Activated CD8-positive, alpha-beta memory T cell treated with anti-CD3 and anti-CD28 coated beads for 24 hours (primary cell): ENCODE data around the gene NYNRIN.

ENCODE experiments used
- DNase-seq: peaks from one replicate; pipeline ENCODE4 v3.0.0-alpha.2; 2020

NYNRIN gene

DNA sequence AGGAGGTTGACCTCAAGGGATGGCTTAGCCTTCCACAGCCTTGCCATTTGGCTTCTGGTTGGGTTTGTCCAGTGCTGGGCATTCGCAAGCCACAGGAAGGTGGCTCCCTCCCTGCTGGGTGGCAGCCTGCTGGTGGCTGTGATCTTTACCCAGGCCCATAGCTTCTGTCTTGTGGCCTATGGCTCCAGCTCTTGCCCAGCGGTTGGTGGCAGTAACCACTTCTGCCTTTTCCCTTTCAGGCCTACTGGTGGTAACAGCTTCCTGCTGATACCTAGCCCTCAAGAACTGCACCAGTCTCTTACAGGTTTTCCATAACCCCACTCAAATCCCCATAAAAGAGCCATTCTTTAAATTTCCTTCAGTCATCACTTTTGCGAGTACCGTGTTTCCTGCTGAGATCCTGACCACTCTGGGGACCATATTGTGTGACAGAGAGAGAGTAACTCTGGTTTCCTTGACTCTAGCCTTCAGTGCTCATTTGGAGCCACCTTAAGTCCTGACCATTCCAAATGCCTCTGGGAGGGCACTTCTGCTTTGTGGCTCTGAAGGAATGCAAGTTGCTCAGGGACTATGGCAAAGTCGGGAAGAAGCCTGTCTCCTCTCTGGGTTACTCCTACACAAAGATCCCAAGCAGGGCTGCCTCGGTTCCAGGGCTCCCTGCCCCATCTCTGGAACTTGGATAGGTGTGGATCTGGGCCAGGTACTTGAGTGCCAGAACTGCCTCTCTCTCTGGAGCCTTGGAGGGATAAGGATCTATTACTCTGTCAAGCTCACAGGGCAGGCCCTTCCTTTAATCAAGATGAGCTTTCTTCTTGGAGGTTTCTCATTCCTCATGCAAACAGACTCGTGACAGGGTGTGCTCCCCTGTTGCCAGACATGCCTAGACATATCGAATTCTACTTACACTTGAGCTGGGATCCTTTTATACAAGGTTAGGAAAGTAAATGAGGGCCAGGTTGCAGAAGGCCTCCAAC, 2.9 kb upstream of the NYNRIN start:
- DNase-seq, result no peak

DNA sequence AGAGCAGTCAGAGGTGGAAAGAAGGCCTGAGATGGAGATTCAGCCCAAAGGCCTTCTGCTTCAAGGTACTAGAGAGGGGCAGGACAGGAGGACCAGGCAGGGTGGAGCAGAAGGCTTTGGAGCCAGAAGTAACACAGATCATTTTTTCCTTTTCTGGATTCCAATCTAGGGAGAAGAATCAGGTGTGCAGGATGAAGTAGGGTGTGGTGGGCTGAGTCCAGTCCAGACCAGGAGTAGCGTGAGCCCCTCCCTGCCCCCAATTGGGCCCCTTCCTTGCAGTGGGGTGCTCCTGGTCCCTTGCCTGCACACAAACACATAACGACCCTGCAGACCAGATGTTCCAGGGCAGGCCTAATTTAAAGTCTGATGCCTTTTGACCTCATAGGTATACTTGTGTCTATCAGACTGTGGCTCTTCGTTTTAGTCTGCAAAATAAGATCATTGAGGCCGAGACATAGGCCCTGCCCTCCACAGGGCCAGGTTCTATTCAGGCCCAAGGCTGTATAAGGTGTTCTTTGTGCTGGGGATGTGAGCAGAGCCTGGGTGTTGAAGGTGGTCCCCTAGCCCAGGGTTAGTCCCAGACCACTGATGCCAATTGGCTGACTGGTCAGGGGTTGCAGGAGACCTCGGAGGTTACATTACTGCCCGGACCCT, 1.0 kb upstream of the NYNRIN start:
- no peak for DNase-seq

DNA sequence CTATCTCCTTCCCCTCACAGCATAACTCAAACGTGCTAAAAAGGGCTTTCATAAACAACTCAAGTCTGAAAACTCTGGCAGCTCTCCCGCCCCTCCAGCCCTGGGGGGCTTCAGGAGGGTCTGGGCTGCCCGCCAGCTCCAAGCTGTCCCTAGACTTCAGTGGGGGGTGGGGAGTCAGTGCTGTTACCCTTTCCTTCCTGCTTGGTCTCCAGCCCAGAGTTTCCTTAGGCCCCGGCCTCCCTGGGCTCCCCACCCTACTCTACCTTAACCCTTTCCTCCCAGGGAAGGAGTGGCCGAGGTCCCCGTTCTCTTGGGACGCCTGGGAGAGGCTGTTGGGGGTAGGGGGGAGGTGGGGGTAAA, 530 bp upstream of the NYNRIN start:
- no peak for DNase-seq

DNA sequence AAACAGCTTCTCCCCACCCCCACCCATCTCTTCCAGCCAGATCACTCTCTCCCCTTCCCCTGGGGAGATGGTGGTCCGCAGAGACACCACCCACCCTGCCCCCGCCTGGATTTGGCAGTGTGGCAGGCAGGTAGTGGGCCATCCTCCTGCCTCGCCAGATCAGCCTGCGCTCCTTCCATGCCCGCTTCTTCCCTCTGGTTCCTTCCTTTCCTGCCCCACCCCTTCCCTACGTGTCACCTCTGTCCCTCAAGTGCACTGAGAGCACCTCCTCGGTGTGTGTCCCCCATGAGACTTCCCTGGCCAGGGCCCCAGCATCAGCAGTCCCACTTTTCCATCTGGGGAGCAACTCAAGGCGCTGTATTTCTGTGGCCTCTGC, 632 bp downstream of the NYNRIN start:
- no peak for DNase-seq

DNA sequence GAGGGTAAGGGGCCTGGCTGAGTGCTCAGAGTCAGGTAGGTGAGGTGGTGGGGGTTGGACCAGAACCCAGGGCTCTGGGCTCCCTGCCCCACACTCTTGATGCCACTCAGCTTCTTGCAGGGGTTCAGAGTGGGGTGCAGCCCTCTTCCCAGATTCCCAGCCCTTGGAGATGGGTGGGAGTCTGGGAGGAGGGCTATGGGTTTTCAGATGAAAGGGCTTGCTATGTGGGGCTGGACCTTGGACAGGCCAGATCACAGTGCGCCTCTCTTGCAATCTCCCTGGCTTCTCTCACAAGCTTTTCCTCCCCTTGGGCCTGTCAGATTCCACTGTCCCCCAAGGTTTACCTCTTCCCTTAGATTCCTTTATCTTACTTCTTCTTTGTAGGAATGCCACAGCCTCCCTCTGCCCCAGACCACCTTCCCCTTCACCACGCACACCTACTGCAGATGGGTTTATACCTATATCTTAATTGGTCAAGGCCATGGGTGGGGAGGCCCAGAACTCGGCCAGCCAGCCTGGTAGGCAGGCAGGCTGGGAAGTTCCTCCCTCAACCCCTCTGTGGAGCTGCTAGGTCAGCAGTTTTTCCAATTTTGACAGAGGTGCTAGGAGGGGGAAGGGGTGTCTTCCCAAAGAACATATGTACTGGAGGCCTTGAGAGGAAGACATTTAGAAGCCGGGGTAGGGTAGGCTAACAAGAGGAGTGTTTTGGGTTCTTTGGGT, 1.4 kb downstream of the NYNRIN start:
- DNase-seq, result no peak

DNA sequence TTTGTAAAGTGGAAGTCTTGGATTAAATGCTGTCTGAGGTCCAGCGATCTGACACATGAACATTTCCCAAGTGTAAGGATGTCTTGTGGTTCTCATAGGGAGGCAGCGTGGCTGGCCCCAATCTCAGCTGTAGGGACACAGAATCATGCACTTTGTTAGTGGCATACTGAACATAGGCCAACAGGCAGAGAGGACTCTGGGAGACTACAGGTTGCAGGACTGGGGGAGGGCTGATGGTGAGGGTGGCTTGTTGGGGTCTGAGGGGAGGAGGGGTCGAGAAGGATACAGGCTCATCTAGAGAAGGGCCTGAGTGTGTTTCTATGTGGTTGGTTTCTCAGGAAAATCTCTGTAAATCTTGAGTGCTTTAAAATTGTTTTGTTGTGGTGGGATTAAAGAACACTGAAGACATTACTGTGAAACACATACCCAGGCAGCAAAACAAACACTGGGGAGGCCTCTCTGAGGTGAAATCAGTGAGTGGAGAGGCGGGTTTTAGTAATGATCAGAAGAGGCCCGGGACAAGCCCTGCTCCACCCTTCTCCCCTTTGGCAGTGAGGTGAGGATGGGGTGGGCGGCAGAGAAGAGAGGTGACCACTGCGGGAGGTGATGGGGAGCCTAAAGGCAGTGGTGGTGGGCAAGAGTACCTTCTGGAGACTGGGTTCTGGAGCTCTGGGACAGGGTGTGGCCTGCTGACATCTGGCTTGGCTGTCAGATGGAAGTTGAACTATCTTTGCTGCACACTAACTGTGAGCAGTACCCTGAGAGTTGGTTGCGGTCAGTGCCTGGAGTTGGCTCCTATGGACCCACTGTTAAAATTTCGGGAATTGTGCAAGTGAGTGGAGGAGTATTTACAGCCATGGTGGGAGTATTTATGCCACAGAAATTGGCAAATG, 3.3 kb downstream of the NYNRIN start:
- DNase-seq, result no peak

DNA sequence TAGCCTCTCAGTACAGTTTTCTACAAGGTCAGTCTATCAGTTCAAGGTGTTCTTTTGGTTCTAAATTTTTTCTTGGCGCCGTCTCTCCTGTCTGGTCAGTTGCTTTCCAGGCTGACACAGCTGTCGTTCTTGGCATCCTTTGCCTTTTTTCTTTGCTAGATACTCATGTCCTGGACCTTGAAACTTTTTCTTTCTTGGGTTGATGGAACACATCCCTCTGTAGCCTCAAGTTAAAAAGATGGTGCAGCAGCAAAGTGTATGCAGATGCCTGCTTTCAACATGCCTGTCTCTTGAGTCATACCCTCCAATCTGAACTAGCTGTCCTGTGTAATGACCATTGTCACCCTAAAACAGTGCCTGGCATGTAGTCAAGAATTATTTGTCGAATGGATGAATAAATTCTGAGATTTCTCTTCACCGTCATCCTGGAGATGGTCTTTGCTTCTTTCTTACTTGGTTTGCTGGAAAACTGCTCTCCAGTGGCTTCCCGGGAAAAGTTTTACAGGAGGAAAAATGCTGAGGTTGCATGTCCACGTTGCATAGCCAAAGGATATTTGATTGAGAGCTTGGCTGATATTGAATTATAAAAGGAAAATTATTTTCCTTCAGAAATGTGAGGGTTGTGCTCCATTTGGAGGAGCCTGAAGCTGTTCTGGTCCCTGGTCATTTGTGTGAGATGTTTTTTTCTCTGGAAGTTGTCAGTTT, 4.6 kb downstream of the NYNRIN start:
- no peak for DNase-seq

DNA sequence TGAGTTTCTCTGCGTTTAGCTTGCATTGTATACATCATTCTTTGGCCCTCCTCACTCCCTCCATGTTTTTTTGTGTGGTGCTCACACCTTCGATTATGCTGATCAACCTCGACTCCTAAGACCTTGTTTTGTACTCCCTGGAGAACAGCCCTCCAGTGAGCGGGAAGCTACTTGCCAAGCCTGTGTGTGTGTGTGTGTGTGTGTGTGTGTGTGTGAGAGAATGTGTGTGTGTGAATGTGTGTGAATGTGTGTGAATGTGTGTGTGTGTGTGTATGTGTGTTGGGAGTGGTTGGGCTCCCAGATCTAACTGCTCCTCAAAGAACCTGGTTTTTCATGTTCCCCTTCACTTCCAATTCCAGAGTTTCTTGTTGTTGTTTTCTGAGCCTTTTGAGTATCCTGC, 6.0 kb downstream of the NYNRIN start:
- no peak for DNase-seq

DNA sequence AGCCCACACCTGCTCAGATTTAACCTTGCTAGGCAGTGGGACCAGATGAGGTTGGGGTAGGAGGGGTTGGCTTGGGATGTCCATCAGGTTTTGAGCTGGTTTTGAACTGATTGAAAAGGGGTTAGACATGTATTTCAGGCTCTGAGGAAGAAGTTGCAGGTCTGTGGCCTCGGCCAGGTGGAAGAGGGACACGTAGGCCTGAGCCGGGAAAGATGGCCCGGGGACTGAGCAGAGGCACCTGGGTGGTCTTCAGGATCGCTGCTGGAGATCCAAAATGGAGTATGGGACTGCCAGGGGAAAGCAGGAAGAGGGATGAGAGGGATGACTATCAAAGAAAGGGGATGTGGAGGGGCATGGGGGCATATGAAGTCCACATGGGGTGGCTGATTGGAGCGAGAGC, 7.6 kb downstream of the NYNRIN start:
- DNase-seq, result no peak

DNA sequence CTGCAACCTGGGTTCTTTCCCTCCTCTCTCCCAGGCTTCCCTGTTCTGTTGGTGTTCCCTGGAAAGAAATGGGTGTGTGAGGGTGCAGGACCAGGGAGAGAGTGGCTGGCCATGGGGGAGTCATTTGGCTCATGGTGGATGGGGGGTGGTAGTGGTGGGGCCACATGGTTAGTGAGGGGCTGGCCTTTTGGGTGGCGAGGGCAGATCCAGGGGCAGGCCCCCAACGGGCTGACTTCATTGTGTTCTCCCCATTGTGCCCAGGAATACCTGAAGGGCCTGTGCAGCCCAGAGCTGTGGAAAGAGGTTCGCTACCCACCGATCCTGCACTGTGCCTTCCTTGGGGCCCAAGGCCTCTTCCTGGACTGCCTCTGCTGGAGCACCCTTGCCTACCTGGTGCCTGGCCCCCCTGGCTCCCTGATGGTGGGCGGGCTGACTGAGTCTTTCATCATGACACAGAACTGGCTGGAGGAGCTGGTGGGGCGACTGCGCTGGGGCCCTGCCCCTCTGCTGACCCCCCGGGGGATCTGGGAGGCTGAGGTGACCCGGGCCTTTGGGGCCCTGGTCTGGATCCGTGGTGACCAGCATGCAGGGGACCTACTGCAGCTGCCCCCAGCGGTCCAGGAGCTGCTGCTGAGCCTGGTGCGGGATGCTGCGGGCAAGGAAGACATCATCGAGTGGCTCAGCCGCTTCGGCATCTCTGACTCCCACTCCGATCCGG, 9.0 kb downstream of the NYNRIN start:
- no peak for DNase-seq

DNA sequence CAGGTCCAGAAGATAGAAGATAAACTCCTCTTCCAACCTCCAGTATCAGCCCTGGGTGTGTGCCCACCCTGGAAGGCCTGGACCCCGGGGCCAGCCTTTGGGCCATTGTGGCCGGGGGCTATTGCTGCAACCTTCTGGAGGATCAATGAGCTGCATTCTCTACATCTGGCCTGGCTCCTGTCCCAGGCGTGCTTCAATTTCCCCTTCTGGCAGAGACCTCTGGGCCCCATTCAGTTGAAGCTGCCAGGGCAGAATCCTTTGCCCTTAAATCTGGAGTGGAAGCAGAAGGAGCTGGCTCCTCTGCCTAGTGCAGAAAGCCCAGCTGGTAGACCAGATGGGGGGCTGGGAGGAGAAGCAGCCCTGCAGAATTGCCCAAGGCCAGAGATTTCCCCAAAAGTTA, 10.0 kb downstream of the NYNRIN start:
- DNase-seq, result no peak

DNA sequence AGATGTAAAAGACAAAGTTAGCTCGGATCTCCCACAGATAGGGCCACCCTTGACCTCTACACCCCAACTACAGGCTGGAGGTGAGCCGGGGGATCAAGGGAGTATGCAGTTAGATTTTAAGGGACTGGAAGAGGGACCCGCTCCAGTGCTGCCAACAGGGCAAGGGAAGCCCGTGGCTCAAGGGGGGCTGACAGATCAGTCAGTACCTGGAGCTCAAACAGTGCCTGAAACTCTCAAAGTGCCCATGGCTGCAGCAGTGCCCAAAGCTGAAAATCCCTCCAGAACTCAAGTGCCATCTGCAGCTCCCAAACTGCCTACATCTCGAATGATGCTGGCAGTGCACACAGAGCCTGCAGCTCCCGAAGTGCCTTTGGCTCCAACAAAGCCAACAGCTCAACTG, 10.4 kb downstream of the NYNRIN start:
- no peak for DNase-seq

DNA sequence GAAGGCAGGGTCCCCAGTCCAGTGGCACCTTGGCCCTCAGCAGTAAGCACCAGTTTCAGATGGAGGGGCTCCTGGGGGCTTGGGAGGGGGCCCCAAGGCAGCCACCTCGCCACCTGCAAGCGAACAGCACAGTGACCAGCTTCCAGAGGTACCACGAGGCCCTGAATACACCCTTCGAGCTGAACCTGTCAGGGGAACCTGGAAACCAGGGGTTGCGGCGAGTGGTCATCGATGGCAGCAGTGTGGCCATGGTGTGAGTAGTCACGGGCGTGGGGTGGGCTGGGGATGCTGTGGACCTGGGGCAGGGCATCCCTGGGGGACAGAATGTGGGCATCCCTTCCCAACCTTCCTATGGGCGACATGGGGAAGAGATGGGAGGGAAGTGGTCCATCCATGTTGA, 11.2 kb downstream of the NYNRIN start:
- DNase-seq, result no peak

DNA sequence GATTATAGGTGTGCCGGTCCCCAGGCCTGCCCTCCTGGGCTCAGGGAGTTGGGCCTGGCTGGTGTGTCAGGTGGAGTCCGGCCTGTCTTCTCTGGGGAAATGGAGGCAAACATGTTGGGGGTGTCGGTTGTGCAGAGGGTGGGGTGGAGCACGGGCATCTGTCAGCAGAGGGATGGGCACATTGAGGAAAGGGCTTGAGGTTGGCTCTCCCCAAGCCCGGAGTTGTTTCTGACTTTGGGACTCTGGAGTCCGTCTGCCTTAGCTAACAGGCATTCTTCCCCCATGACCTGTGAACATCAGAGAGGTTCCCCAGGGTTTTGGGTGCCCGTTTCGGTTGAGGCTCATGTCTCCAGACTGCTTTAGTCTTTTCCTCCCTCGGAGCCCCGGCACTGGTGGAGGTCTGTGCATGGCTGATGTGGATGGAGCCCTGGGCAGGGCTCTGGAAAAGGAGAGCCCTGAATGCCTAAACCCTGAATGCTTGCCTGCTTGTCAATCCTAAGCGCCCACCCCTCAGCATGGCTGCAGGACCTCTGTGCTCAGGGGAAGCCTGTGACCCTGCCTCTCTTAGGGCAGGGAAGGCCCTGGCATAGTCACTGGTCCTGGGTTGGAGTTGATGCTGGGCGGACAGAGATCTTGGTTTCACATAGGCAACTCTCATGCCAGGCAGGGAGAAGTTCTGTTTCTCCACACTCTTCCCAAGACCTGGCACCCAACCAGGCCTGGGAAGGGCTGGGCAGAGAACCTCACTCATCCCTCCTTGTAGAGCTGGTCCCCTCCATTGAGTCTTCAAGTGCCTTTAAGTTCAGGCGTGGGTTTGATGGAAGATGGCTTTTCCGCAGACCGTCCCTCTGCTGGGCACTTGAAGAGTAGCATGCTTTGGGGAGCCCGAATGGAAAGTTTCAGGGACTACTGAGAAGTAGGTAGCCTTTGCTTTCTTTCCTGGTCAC, 12.9 kb downstream of the NYNRIN start:
- no peak for DNase-seq

DNA sequence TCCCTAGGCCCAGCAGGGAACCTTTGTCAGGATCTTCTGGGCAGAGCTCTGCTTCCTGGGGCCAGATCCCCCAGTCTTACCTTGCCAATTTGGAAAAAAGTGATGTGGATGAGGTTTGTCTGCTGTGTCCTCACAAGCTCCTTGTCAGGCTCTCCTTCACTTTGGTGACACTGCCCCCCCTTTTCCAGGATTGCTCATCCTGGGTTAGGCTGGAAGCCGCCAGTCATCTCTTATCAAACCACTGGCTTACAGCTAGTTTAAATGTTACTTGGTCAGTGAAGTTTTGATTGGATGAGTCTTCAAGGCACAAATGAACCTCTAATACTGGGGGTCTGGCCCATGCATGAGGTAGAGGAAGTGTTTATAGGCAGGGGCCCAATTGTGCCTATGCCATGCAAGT, 15.3 kb downstream of the NYNRIN start:
- no peak for DNase-seq

DNA sequence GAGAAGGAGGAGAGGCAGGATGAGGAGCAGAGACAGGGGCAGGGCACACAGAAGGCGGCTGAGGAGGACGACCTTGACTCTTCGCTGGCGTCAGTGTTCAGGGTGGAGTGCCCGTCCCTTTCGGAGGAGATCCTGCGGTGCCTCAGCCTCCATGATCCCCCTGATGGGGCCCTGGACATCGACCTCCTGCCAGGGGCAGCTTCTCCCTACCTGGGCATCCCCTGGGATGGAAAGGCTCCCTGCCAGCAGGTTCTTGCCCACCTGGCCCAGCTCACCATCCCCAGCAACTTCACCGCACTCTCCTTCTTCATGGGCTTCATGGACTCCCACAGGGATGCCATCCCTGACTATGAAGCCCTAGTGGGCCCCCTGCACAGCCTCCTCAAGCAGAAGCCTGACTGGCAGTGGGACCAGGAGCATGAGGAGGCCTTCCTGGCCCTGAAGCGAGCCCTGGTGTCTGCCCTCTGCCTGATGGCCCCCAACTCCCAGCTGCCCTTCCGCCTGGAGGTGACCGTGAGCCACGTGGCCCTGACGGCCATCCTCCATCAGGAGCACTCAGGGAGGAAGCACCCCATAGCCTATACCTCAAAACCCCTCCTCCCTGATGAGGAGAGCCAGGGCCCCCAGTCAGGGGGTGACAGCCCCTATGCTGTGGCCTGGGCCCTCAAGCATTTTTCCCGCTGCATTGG, 16.1 kb downstream of the NYNRIN start:
- no peak for DNase-seq

DNA sequence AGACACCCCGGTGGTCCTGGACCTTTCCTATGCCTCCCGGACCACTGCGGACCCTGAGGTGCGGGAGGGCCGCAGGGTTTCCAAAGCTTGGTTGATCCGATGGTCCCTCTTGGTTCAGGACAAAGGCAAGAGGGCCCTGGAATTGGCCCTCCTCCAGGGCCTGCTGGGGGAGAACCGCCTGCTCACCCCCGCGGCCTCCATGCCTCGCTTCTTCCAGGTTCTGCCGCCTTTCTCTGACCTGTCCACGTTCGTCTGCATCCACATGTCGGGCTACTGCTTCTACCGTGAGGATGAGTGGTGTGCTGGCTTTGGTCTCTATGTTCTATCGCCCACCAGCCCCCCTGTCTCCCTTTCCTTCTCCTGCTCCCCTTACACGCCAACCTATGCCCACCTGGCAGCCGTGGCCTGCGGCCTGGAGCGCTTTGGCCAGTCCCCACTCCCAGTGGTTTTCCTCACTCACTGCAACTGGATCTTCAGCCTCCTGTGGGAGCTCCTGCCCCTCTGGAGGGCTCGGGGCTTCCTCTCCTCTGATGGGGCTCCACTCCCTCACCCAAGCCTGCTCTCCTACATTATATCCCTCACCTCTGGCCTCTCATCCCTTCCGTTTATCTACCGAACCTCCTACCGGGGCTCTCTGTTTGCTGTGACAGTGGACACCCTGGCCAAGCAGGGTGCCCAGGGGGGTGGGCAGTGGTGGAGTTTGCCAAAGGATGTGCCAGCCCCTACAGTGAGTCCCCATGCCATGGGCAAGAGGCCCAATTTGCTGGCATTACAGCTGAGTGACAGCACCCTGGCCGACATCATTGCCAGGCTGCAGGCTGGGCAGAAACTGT, 16.8 kb downstream of the NYNRIN start:
- no peak for DNase-seq

DNA sequence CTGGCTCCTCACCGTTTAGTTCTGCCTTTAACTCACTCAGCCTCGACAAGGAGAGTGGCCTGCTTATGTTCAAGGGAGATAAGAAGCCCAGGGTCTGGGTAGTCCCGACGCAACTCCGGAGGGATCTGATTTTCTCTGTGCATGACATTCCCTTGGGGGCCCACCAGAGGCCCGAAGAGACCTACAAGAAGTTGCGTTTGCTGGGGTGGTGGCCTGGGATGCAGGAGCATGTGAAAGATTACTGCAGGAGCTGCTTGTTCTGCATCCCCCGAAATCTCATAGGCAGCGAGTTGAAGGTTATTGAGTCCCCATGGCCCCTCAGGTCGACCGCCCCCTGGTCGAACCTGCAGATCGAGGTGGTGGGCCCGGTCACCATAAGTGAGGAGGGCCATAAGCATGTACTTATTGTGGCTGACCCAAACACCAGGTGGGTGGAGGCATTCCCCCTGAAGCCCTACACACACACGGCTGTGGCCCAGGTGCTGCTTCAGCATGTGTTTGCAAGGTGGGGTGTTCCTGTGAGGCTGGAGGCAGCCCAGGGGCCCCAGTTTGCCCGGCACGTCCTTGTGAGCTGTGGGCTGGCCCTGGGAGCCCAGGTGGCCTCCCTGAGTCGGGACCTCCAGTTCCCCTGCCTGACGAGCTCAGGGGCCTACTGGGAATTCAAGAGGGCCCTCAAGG, 17.6 kb downstream of the NYNRIN start:
- DNase-seq, result no peak
